HepG2 (cell line): ENCODE results near the gene ASB7. TPM values are rescaled to one million over a fixed set of nuclear protein-coding genes. Genes with fewer than 3 reads are reported as not detected.

Source experiments
- BORCS8-MEF2B ChIP-seq: sonication (generic); formaldehyde crosslinking; IDR thresholded peaks from 2 replicates; pipeline ENCODE4 v1.8.0; 2022; ENCODE audit warnings: mild to moderate bottlenecking, missing genetic modification reagents
- CCAR2 ChIP-seq: fragments of 200-400 bp; formaldehyde crosslinking; optimal IDR thresholded peaks from 2 replicates; pipeline ENCODE3; 2018; ENCODE audit warnings: low read depth, mild to moderate bottlenecking, low read length, moderate library complexity
- NONO ChIP-seq, 2 experiments: fragments of 450-650 bp in 1 of 2; sonication (generic) in 1 of 2; formaldehyde crosslinking in 1 of 2; IDR thresholded peaks in 1 of 2; conservative IDR thresholded peaks in 1 of 2; 2 replicates each; pipeline versions ENCODE4 v1.6.1 to v1.8.0; 2017 to 2022; ENCODE audit warnings: mild to moderate bottlenecking in 1 of 2, missing genetic modification reagents in 1 of 2, moderate library complexity in 1 of 2
- NR2F1 ChIP-seq, 2 experiments: fragments of 450-650 bp in 1 of 2; formaldehyde crosslinking in 1 of 2; IDR thresholded peaks; 2 replicates each; pipeline versions ENCODE4 v1.5.0 to v1.6.1; 2016 to 2020; ENCODE audit warnings: mild to moderate bottlenecking in 1 of 2, missing compliant biosample characterization in 1 of 2, missing genetic modification reagents in 1 of 2, moderate library complexity in 1 of 2
- POLR2A ChIP-seq, 2 experiments: IDR thresholded peaks; 2 replicates each; pipeline ENCODE4 v1.6.1; 2011; ENCODE audit warnings: low read depth in 2 of 2, low read length in 2 of 2, mild to moderate bottlenecking in 1 of 2, moderate library complexity in 1 of 2; ENCODE audit not compliant: insufficient read depth in 1 of 2
- RORA ChIP-seq: sonication (generic); formaldehyde crosslinking; IDR thresholded peaks from 2 replicates; pipeline ENCODE4 v1.5.0; 2020; ENCODE audit warnings: mild to moderate bottlenecking, missing genetic modification reagents, moderate library complexity
- SOX6 ChIP-seq, 2 experiments: fragments of 450-650 bp in 1 of 2; sonication (generic) in 1 of 2; formaldehyde crosslinking in 1 of 2; IDR thresholded peaks; 2 replicates each; pipeline versions ENCODE4 v1.4.0 to v1.6.1; 2017 to 2020; ENCODE audit warnings: antibody characterized with exemption in 1 of 2, mild to moderate bottlenecking in 1 of 2, missing genetic modification reagents in 1 of 2
- ZFX ChIP-seq: sonication (generic); formaldehyde crosslinking; IDR thresholded peaks from 2 replicates; pipeline ENCODE4 v1.4.0; 2020; ENCODE audit warnings: mild to moderate bottlenecking, low read depth, missing genetic modification reagents, moderate library complexity
- ZNF3 ChIP-seq: IDR thresholded peaks from 2 replicates; pipeline ENCODE4 v1.7.0; 2017; ENCODE audit warnings: inconsistent platforms
- ZNF460 ChIP-seq: sonication (generic); formaldehyde crosslinking; IDR thresholded peaks from 2 replicates; pipeline ENCODE4 v1.5.1; 2020; ENCODE audit warnings: missing genetic modification reagents, mild to moderate bottlenecking, borderline replicate concordance
- ZNF510 ChIP-seq: sonication (generic); formaldehyde crosslinking; IDR thresholded peaks from 2 replicates; pipeline ENCODE4 v1.4.0; 2020; ENCODE audit warnings: low read depth, mild to moderate bottlenecking, missing genetic modification reagents
- ZNF605 ChIP-seq: sonication (generic); formaldehyde crosslinking; IDR thresholded peaks from 2 replicates; pipeline ENCODE4 v1.8.0; 2022; ENCODE audit warnings: mild to moderate bottlenecking, missing genetic modification reagents
- ZSCAN9 ChIP-seq: IDR thresholded peaks from 2 replicates; pipeline ENCODE4 v1.6.1; 2016; ENCODE audit warnings: borderline replicate concordance
- polyA plus RNA-seq, 8 experiments: library from polyadenylated mRNA; depleted of rRNA in 3 of 8; stranded (reverse) in 7 of 8; unstranded in 1 of 8; fragments of >200 nt; fragmentation: Illumina TruSeq in 4 of 8; extraction: Trizol in 4 of 8; gene quantifications; 2 replicates each; pipeline versions ENCODE4 v1.2.1 to v1.2.3, GENCODE V29; 2011 to 2016; ENCODE audit warnings: low read depth in 4 of 8, missing spikeins in 1 of 8, mixed read lengths in 1 of 8; ENCODE audit not compliant: insufficient read depth in 1 of 8
- total RNA-seq, 5 experiments: library from RNA; depleted of rRNA; stranded (reverse); fragments of >200 nt; fragmentation: Illumina TruSeq; extraction: Trizol; gene quantifications; 2 replicates each; pipeline ENCODE4 v1.2.3, GENCODE V29; 2016; ENCODE audit warnings: low read depth in 1 of 5
- TF ChIP-seq, protein P1 (sequence below): sonication (generic); formaldehyde crosslinking; conservative IDR thresholded peaks from 2 replicates; pipeline ENCODE4 v1.4.0; 2020; ENCODE audit warnings: mild to moderate bottlenecking, missing genetic modification reagents, moderate library complexity
- TF ChIP-seq, protein P2 (sequence below): sonication (generic); formaldehyde crosslinking; IDR thresholded peaks from 2 replicates; pipeline ENCODE4 v1.4.0; 2020; ENCODE audit warnings: missing genetic modification reagents, borderline replicate concordance
- TF ChIP-seq, protein P3 (sequence below): sonication (generic); formaldehyde crosslinking; IDR thresholded peaks from 2 replicates; pipeline ENCODE4 v1.5.0; 2020; ENCODE audit warnings: mild to moderate bottlenecking, missing genetic modification reagents
- TF ChIP-seq, protein P4 (sequence below): sonication (generic); formaldehyde crosslinking; IDR thresholded peaks from 2 replicates; pipeline ENCODE4 v1.4.0; 2020; ENCODE audit warnings: missing genetic modification reagents
- TF ChIP-seq, protein P5 (sequence below): sonication (generic); formaldehyde crosslinking; conservative IDR thresholded peaks from 2 replicates; pipeline ENCODE4 v1.4.0; 2020; ENCODE audit warnings: missing genetic modification reagents

ASB7 gene
- total and polyA plus RNA-seq, 2 of the 13 experiments (the other 11 are each of a cell fraction or from before 2014, with no cell fraction given) = 7.7 to 12.1 TPM

DNA sequence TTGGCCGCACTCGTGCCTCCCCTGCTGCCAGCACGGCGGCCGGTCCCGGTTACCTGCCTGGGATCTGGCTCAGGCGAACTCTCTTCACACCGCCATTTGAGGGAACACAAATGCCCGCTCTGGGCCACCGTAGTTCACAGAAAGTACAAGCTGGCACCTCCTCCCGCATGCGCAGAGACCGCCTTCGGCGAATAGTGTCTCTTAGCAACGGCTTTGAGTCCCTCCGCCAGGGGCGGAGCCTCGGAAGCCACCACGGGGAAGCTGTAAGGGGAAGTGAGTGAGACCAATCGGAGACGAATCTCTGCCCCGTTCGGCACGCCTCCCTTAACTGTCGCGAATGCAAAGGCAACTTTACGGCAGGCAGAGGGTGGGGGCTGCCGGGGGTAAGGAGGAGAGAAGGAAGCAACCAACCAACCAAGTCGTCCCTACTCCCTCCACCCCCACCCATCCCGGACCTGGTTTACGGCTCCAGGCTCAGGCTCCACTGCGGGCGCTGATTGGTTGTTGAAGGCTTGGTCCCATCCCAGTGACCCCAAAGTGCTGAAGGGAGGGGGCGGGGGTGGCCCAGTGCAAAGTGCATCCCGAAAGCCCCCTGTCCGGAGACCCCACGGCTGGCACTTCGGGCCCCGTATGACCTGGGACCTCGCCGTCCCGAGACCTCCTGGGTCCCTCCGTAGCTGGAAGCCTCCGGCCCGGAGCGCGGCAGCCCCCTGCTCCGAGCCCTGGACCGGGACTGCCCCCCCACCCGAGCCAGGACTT is at the start of gene ASB7, which contains the start of gene LINS1 (continued):
- TF ChIP-seq, protein P1, sequence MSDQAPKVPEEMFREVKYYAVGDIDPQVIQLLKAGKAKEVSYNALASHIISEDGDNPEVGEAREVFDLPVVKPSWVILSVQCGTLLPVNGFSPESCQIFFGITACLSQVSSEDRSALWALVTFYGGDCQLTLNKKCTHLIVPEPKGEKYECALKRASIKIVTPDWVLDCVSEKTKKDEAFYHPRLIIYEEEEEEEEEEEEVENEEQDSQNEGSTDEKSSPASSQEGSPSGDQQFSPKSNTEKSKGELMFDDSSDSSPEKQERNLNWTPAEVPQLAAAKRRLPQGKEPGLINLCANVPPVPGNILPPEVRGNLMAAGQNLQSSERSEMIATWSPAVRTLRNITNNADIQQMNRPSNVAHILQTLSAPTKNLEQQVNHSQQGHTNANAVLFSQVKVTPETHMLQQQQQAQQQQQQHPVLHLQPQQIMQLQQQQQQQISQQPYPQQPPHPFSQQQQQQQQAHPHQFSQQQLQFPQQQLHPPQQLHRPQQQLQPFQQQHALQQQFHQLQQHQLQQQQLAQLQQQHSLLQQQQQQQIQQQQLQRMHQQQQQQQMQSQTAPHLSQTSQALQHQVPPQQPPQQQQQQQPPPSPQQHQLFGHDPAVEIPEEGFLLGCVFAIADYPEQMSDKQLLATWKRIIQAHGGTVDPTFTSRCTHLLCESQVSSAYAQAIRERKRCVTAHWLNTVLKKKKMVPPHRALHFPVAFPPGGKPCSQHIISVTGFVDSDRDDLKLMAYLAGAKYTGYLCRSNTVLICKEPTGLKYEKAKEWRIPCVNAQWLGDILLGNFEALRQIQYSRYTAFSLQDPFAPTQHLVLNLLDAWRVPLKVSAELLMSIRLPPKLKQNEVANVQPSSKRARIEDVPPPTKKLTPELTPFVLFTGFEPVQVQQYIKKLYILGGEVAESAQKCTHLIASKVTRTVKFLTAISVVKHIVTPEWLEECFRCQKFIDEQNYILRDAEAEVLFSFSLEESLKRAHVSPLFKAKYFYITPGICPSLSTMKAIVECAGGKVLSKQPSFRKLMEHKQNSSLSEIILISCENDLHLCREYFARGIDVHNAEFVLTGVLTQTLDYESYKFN = peak; percentile 62
- TF ChIP-seq SOX6 (IDR thresholded peaks at IDR 0.05) (no peak), SOX6 (CRISPR knock-in tag; IDR thresholded peaks at IDR 0.05) (0 out of 2 replicates have a peak, but pooled peaks have one; percentile 2), BORCS8-MEF2B (0 out of 2 replicates have a peak, but pooled peaks have one; percentile 6), ZSCAN9 (peak; percentile 49; the same call in 1 of the 2 replicates), ZNF460 (CRISPR knock-in tag) (no peak), ZFX (CRISPR knock-in tag) (peak; percentile 51; the same call in 1 of the 2 replicates), POLR2A (IDR thresholded peaks at IDR 0.05; ENCODE audit: insufficient read depth in 1 of 2, low read depth in 2 of 2, low read length in 2 of 2) (peak; percentile 39 to 84; a peak in 3 of 4 replicates), RORA (CRISPR knock-in tag) (no peak), NONO (IDR thresholded peaks at IDR 0.05) (no peak), NONO (CRISPR knock-in tag; conservative IDR thresholded peaks at IDR 0.05) (peak; percentile 55), CCAR2 (peak; percentile 58), ZNF605 (CRISPR knock-in tag) (peak; percentile 57; the same call in 1 of the 2 replicates), ZNF510 (CRISPR knock-in tag) (no peak), ZNF3 (CRISPR knock-in tag) (no peak), NR2F1 (CRISPR knock-in tag; IDR thresholded peaks at IDR 0.05) (peak in 1 of 2 experiments; percentile 59; a peak in 1 of 4 replicates)
- TF ChIP-seq, protein P2, sequence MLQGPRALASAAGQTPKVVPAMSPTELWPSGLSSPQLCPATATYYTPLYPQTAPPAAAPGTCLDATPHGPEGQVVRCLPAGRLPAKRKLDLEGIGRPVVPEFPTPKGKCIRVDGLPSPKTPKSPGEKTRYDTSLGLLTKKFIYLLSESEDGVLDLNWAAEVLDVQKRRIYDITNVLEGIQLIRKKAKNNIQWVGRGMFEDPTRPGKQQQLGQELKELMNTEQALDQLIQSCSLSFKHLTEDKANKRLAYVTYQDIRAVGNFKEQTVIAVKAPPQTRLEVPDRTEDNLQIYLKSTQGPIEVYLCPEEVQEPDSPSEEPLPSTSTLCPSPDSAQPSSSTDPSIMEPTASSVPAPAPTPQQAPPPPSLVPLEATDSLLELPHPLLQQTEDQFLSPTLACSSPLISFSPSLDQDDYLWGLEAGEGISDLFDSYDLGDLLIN (CRISPR knock-in tag) = no peak
- TF ChIP-seq, protein P3, sequence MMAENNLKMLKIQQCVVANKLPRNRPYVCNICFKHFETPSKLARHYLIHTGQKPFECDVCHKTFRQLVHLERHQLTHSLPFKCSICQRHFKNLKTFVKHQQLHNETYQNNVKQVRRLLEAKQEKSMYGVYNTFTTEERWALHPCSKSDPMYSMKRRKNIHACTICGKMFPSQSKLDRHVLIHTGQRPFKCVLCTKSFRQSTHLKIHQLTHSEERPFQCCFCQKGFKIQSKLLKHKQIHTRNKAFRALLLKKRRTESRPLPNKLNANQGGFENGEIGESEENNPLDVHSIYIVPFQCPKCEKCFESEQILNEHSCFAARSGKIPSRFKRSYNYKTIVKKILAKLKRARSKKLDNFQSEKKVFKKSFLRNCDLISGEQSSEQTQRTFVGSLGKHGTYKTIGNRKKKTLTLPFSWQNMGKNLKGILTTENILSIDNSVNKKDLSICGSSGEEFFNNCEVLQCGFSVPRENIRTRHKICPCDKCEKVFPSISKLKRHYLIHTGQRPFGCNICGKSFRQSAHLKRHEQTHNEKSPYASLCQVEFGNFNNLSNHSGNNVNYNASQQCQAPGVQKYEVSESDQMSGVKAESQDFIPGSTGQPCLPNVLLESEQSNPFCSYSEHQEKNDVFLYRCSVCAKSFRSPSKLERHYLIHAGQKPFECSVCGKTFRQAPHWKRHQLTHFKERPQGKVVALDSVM (CRISPR knock-in tag) = peak; percentile 50; the same call in 1 of the 2 replicates
- TF ChIP-seq, protein P4, sequence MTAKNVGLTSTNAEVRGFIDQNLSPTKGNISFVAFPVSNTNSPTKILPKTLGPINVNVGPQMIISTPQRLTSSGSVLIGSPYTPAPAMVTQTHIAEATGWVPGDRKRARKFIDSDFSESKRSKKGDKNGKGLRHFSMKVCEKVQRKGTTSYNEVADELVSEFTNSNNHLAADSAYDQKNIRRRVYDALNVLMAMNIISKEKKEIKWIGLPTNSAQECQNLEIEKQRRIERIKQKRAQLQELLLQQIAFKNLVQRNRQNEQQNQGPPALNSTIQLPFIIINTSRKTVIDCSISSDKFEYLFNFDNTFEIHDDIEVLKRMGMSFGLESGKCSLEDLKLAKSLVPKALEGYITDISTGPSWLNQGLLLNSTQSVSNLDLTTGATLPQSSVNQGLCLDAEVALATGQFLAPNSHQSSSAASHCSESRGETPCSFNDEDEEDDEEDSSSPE = 0 out of 2 replicates have a peak, but pooled peaks have one; percentile 20
- TF ChIP-seq, protein P5, sequence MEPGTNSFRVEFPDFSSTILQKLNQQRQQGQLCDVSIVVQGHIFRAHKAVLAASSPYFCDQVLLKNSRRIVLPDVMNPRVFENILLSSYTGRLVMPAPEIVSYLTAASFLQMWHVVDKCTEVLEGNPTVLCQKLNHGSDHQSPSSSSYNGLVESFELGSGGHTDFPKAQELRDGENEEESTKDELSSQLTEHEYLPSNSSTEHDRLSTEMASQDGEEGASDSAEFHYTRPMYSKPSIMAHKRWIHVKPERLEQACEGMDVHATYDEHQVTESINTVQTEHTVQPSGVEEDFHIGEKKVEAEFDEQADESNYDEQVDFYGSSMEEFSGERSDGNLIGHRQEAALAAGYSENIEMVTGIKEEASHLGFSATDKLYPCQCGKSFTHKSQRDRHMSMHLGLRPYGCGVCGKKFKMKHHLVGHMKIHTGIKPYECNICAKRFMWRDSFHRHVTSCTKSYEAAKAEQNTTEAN (CRISPR knock-in tag) = peak; percentile 29; the same call in 1 of the 2 replicates
